Stimulated activated CD8-positive, alpha-beta memory T cell treated with anti-CD3 and anti-CD28 coated beads, Interleukin-4, amount 100 ng/mL, for 24 hours (primary cell): ENCODE data around the gene NYAP2.

Source experiments
- DNase-seq: peaks from one replicate; pipeline ENCODE4 v3.0.0-alpha.2; 2020; ENCODE audit warnings: low read depth

Gene NYAP2

DNA sequence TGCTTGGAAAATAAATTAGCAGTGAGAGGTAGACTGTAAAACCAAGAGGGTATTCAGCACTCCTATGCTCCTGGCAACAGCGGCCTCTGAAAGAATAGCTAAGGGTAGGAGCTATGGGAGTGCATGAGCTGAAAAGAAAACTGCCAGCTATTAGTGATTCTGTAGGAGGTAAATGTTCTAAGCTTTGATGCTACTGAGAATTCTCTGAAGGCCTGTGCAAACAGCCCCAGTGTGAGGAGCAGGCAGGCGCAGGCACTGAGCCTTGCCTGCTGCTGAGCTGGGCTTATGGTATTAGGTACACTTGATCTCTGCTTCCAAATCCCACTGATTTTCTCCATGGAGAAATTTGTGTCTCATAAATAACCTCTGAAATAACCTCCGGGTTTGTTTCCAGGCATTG, 86.7 kb downstream of the NYAP2 start:
- no peak for DNase-seq

DNA sequence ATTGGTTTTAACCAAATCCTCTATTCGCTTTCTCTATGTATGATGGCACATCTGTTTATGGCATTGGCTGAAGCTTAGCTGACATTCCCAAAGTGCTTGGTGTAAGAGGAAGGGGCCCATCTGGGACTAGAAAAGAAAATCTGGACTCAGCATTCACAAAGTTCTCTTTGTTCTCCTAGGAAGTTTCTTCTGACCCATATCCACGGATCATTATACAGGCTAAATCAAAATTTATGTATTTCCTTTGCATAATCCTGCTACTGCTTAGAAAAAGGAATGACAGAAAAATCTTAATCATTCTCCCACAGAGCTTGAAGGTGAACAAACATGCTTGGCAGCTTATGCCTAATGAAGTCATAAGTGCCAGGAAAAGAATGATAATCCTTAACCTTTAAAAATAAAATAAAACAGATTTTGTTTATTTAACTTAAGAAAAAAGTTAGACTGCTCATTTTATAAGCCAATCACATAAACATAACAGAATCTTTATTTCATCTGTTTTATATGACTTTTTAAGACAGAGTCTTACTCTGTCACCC, 88.4 kb downstream of the NYAP2 start:
- no peak for DNase-seq

DNA sequence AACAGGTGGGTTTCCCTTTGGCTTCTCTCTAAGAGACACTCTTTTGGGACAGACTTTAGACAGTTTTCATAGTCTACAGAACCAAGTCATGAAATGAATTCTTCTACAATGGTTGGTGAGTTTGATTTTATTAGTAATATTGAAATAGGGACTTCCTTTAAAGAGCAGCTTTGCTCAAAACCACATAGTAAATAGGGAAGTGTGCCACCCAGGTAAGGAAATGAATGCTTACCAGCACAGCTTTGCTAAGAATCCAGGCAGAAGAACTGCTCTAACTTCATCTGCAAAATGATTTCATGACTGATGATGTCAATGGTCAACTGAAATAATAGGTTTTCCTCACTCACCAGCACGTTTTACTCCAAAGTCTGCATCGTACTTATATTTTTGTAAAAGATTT, 89.2 kb downstream of the NYAP2 start:
- no peak for DNase-seq

DNA sequence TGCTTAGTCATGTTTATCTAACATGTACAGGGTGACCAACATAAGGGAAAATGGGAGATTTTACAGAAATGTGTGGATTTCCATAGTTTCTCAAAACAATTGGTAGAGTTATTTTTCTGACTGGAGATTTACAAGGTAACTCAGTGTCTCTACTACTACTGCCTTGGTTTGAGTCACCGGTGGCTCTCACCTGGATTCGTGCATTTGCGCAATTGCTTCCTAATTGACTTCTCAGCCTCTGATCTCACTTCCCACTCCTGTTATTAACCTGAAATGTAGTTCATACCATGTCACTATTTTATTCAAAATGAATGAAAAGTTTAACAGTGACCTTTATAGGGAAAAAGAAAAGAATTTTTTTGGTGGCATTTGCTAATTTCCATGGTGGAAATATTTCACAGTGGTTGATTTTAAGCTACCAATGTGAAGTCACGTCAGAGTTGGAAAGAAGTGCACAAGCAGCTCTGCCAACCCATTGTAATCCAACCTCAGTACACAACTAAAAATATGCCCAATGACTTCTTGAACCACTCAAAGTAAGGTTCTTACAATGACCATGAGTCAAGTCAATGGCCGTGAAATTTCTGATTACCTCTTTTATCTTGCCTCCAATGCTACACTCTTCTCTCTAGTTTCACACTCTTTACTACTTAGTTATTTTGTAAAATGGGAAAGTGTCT, 94.0 kb downstream of the NYAP2 start:
- no peak for DNase-seq

- DNase-seq: no peak
Measured at GRCh38 chr2:225494100-225494459, 94.6 kb downstream of the NYAP2 start.

- DNase-seq: no peak
Measured at GRCh38 chr2:225495706-225496105, 96.2 kb downstream of the NYAP2 start.

DNA sequence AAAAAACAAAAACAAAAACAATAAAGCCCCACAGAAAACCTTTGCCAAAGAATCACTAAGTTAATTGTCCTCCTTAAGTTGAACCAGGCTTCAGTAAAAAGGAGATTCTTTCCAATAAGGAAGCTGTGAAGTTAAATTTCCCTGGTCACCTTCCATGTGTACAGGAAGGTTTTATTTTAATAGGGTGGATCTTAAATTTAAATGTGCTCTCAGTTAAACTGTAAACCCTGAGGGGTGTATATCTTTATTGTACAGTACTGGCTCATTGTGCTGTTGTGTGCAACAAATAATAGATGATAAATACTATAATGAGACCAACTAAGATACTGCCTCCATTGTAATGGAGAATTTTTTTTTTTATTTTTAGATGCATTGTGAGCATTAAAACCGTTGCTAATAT, 97.1 kb downstream of the NYAP2 start:
- no peak for DNase-seq

- DNase-seq: no peak
Measured at GRCh38 chr2:225497166-225497565, 97.7 kb downstream of the NYAP2 start.

- DNase-seq: no peak
Measured at GRCh38 chr2:225501022-225501421, 101.5 kb downstream of the NYAP2 start.

- DNase-seq: no peak
Measured at GRCh38 chr2:225502971-225503370, 103.5 kb downstream of the NYAP2 start.

GRCh38 chr2:225510796-225511195, 111.3 kb downstream of the NYAP2 start:
- DNase-seq: no peak

DNA sequence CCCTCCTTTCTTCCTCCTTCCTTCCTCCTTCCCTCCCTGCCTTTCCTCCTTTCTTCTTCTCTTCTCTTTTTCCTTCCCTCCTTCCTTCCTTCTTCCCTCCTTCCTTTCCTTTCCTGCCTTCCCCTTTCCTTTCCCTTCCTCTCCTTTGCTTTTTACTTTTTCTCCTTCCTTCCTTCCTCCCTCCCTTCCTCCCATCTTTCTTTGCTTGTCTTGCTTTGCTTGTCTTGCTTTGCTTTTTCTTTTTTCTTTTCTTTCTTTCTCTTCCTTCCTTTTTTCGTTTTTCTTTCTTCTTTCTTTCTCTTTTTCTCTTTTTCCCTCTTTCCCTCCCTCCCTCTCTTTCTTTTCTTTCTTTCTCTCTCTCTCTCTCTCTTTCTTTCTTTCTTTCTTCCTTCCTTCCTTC, 113.0 kb downstream of the NYAP2 start:
- DNase-seq: no peak

DNA sequence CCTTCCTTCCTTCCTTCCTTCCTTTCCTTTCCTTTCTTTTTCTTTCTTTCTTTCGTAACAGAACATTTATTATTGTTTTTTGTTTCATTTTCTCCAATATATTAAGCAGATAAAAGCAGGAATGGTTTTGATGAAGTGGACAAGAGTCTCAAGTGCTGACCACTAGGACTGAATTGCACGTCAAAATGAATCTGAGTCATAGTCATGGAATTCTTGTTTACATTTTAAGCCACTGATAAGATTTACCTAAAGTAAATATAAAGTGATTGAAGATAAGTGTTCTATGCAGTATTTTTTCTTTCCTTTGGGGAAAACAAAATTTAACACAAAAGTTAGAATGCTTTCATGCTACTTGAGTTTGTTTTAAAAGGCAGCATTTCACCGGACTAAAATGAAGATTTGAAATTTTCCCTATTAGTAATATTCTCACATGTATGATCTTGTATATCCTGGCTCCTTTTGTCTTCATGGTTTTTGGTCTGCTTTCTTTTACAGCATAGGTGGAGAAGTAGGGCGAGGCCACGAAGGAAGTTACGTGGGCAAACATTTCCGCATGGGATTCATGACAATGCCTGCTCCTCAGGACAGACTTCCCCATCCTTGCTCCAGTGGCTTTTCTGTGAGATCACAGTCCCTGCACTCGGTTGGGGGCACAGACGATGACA, 113.5 kb downstream of the NYAP2 start:
- DNase-seq: no peak

DNA sequence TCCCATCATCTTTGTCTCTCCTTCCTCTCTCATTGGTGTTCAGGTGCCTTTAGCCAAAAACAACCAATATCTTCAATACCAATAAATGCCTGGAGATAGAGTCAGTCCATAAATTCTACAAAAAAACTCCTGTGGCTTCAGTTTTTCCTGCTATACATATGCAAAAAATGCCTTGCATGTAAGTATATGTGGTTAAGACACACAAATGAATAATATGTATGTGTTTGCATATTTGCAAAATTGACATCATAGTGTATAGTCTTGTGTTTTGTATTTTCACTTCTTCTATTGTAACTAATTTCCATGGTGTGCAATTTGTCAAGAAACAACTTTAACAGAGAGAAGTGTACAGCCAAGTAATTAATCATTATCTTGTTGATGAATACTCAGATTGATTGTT, 115.5 kb downstream of the NYAP2 start:
- no peak for DNase-seq

DNA sequence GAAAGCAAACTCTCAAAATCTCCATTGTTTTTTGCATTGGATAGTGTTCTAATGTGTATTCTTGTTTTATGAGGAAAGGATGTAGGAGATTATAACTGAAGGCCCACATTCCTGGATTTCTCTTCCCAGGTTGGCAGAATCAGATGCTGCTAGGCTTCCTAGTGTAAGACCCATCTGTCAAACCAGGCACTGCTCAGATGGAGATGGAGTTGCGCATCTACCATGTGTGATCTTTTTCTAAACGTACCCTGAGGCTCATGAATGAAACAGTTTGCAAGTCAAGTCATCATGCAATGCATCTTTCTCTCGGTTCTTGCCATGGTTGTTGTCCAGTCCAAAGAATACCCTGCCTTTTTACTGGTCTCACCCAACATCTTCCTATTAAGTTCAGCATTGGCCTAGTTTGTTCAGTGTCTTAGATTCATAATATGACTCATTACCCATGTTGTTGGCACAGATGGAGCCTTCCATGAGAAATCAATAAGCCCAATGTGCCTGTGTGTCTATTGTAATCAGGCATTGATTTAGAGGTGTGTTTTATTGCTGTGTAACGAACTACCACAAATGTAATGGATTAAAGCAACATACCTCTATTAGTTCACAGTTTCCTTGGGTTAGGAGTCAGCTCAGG, 127.4 kb downstream of the NYAP2 start:
- no peak for DNase-seq

- no peak for DNase-seq
Measured at GRCh38 chr2:225531559-225531958, 132.0 kb downstream of the NYAP2 start.

GRCh38 chr2:225532096-225532495, 132.6 kb downstream of the NYAP2 start:
- DNase-seq: no peak

- DNase-seq: no peak
Measured at GRCh38 chr2:225534037-225534436, 134.5 kb downstream of the NYAP2 start.

- DNase-seq: no peak
Measured at GRCh38 chr2:225534697-225535096, 135.2 kb downstream of the NYAP2 start.

GRCh38 chr2:225536036-225536435, 136.5 kb downstream of the NYAP2 start:
- DNase-seq: no peak

- no peak for DNase-seq
Measured at GRCh38 chr2:225543626-225544025, 144.1 kb downstream of the NYAP2 start.

DNA sequence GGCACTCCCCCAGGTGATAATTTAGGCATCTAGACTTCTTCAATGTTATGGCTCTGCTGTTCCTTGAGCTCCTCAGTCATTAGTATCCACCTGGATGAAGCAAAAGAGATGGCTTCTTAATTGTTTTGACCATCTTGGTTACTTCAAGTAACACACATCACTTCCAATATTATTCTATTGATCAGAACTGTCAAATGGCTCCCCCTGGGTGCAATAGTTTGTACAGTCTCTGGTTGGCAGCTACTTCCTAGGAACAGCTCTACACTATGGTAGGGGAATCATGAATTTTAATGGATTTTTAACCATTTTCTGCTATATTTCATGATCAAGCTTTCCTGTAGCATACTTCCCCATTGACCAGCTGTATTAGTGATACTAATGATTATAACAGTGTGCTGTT, 157.0 kb downstream of the NYAP2 start:
- DNase-seq: no peak

DNA sequence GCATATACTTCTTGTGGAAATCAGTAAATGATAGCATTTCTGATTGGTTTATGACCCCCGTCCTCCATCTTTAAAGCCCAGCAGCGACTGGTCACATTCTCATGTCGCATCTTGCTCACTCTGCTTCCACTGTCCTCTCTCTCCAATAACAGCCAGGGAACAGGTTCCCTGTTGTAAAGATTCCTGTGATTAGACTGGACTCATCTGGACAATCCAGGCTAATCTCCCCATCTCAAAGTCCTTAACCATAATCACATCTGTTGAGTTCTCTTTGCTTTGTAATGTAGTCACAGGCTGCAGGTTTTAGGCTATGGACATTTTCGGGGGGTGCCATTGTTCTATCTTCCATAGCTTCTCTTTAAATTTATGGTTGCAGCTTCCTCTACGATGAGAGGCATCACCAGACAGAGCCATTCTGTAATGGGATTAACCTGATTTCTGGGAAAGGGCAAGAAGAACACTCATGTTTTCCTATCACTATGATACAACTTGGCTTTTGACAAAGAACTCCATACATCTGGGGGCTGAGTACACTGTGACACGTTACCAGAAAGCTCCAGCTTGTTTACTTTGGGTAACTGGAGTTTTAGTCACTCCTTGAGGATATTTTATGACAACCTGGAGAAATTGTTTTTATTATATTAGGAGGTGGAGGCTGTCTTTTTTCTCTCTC, 159.0 kb downstream of the NYAP2 start:
- no peak for DNase-seq
